ENCODE measurements around the gene COL4A4.

- TF ChIP-seq POLR2AphosphoS5 (IDR thresholded peaks at IDR 0.05) (no peak), CTCF (IDR thresholded peaks at IDR 0.05) (no peak), POLR2A (IDR thresholded peaks at IDR 0.05; ENCODE audit: low read depth) (no peak)
Observed at GRCh38 chr2:227185615-227186232, 21.7 kb upstream of the COL4A4 start.

Measured in esophagus muscularis mucosa (tissue), 3 donors.